Liver (tissue), 3 donors: ENCODE measurements around the gene APBA2.

Source experiments
- RAD21 ChIP-seq, 2 donors: IDR thresholded peaks; 2 replicates each; pipeline ENCODE4 v1.6.1; 2016; ENCODE audit warnings: antibody characterized with exemption in 2 of 2, mild to moderate bottlenecking in 2 of 2
- SP1 ChIP-seq: IDR thresholded peaks from 2 replicates; pipeline ENCODE4 v1.6.1; 2018; ENCODE audit warnings: antibody characterized with exemption, mild to moderate bottlenecking
- YY1 ChIP-seq: IDR thresholded peaks from 2 replicates; pipeline ENCODE4 v1.6.1; 2016; ENCODE audit warnings: antibody characterized with exemption, mild to moderate bottlenecking
- TF ChIP-seq, protein P1 (sequence below): fragments of 150-350 bp; IDR thresholded peaks from 2 replicates; pipeline ENCODE4 v1.5.1; 2017; ENCODE audit warnings: improper control_type of control experiment, low read depth, low read length; ENCODE audit not compliant: missing input control
- TF ChIP-seq, protein P2 (sequence below): IDR thresholded peaks from 2 replicates; pipeline ENCODE4 v1.6.1; 2016; ENCODE audit warnings: antibody characterized with exemption
- TF ChIP-seq, protein P3 (sequence below): IDR thresholded peaks from 2 replicates; pipeline ENCODE4 v1.6.1; 2016; ENCODE audit warnings: antibody characterized with exemption
- TF ChIP-seq, protein P4 (sequence below): IDR thresholded peaks from 2 replicates; pipeline ENCODE4 v1.6.1; 2016; ENCODE audit warnings: antibody characterized with exemption, mild to moderate bottlenecking
- donor health status: healthy.
- donor health status: healthy.

DNA sequence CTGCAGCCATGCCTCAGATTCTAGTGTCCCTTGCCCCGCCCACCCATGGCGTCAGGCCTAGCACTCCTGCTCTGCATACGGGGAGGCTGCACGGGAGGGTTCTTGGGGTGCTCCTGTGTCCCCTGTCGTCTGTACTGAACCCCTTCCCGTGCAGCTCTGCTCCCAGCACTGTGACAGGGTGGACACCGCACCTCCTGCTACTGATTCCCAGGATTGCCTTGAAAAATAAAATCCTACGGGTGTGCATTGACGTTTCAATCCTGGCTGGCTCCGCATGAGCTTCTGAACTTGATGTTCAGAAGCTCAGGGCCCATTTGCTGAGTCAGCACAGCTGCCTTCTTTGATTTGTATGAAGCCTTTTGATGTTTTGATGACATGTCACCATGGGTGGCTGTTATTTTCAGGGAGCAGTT lies 176.4 kb downstream of the APBA2 start:
- TF ChIP-seq YY1 = no peak
- TF ChIP-seq, protein P1, sequence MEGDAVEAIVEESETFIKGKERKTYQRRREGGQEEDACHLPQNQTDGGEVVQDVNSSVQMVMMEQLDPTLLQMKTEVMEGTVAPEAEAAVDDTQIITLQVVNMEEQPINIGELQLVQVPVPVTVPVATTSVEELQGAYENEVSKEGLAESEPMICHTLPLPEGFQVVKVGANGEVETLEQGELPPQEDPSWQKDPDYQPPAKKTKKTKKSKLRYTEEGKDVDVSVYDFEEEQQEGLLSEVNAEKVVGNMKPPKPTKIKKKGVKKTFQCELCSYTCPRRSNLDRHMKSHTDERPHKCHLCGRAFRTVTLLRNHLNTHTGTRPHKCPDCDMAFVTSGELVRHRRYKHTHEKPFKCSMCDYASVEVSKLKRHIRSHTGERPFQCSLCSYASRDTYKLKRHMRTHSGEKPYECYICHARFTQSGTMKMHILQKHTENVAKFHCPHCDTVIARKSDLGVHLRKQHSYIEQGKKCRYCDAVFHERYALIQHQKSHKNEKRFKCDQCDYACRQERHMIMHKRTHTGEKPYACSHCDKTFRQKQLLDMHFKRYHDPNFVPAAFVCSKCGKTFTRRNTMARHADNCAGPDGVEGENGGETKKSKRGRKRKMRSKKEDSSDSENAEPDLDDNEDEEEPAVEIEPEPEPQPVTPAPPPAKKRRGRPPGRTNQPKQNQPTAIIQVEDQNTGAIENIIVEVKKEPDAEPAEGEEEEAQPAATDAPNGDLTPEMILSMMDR = no peak
- TF ChIP-seq, protein P2, sequence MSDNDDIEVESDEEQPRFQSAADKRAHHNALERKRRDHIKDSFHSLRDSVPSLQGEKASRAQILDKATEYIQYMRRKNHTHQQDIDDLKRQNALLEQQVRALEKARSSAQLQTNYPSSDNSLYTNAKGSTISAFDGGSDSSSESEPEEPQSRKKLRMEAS = no peak
- TF ChIP-seq, protein P3, sequence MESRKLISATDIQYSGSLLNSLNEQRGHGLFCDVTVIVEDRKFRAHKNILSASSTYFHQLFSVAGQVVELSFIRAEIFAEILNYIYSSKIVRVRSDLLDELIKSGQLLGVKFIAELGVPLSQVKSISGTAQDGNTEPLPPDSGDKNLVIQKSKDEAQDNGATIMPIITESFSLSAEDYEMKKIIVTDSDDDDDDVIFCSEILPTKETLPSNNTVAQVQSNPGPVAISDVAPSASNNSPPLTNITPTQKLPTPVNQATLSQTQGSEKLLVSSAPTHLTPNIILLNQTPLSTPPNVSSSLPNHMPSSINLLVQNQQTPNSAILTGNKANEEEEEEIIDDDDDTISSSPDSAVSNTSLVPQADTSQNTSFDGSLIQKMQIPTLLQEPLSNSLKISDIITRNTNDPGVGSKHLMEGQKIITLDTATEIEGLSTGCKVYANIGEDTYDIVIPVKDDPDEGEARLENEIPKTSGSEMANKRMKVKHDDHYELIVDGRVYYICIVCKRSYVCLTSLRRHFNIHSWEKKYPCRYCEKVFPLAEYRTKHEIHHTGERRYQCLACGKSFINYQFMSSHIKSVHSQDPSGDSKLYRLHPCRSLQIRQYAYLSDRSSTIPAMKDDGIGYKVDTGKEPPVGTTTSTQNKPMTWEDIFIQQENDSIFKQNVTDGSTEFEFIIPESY = no peak
- no peak for TF ChIP-seq RAD21 (IDR thresholded peaks at IDR 0.05)
- TF ChIP-seq, protein P4, sequence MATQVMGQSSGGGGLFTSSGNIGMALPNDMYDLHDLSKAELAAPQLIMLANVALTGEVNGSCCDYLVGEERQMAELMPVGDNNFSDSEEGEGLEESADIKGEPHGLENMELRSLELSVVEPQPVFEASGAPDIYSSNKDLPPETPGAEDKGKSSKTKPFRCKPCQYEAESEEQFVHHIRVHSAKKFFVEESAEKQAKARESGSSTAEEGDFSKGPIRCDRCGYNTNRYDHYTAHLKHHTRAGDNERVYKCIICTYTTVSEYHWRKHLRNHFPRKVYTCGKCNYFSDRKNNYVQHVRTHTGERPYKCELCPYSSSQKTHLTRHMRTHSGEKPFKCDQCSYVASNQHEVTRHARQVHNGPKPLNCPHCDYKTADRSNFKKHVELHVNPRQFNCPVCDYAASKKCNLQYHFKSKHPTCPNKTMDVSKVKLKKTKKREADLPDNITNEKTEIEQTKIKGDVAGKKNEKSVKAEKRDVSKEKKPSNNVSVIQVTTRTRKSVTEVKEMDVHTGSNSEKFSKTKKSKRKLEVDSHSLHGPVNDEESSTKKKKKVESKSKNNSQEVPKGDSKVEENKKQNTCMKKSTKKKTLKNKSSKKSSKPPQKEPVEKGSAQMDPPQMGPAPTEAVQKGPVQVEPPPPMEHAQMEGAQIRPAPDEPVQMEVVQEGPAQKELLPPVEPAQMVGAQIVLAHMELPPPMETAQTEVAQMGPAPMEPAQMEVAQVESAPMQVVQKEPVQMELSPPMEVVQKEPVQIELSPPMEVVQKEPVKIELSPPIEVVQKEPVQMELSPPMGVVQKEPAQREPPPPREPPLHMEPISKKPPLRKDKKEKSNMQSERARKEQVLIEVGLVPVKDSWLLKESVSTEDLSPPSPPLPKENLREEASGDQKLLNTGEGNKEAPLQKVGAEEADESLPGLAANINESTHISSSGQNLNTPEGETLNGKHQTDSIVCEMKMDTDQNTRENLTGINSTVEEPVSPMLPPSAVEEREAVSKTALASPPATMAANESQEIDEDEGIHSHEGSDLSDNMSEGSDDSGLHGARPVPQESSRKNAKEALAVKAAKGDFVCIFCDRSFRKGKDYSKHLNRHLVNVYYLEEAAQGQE = no peak
- no peak for TF ChIP-seq SP1
